HepG2 (cell line): ENCODE results near the gene ARHGAP12. TPM values are rescaled to one million over a fixed set of nuclear protein-coding genes. Genes with fewer than 3 reads are reported as not detected.

Experiments used
- FOXO1 ChIP-seq: sonication (generic); formaldehyde crosslinking; IDR thresholded peaks from 2 replicates; pipeline ENCODE4 v1.4.0; 2020; ENCODE audit warnings: missing genetic modification reagents
- HDAC1 ChIP-seq: sonication (generic); formaldehyde crosslinking; IDR thresholded peaks from 2 replicates; pipeline ENCODE4 v1.5.1; 2020; ENCODE audit warnings: mild to moderate bottlenecking, missing genetic modification reagents
- MAFK ChIP-seq, 2 experiments: IDR thresholded peaks in 1 of 2; conservative IDR thresholded peaks in 1 of 2; 2 replicates each; pipeline ENCODE4 v1.6.1; 2011; ENCODE audit warnings: improper control_type of control experiment in 2 of 2, low read length in 2 of 2
- MED1 ChIP-seq: sonication (generic); formaldehyde crosslinking; IDR thresholded peaks from 2 replicates; pipeline ENCODE4 v1.4.0; 2020; ENCODE audit warnings: missing genetic modification reagents
- MED8 ChIP-seq: sonication (generic); formaldehyde crosslinking; IDR thresholded peaks from 2 replicates; pipeline ENCODE4 v1.8.1; 2023; ENCODE audit warnings: mild to moderate bottlenecking, missing genetic modification reagents; ENCODE audit not compliant: insufficient replicate concordance
- MYNN ChIP-seq: sonication (generic); formaldehyde crosslinking; IDR thresholded peaks from 2 replicates; pipeline ENCODE4 v1.4.0; 2020; ENCODE audit warnings: mild to moderate bottlenecking, low read depth, missing genetic modification reagents
- RBM39 ChIP-seq: fragments of 200-400 bp; formaldehyde crosslinking; IDR thresholded peaks from one replicate; pipeline ENCODE4 v1.6.1; 2018; ENCODE audit warnings: antibody characterized with exemption, mild to moderate bottlenecking, low read depth, low read length; ENCODE audit not compliant: poor library complexity, severe bottlenecking
- TCF7L2 ChIP-seq: IDR thresholded peaks from 2 replicates; pipeline ENCODE4 v1.6.1; 2011; ENCODE audit warnings: mild to moderate bottlenecking, low read depth, low read length, moderate library complexity
- TOE1 ChIP-seq: sonication (generic); formaldehyde crosslinking; IDR thresholded peaks from 2 replicates; pipeline ENCODE4 v1.4.0; 2020; ENCODE audit warnings: mild to moderate bottlenecking, missing genetic modification reagents
- TSC22D2 ChIP-seq: sonication (generic); formaldehyde crosslinking; IDR thresholded peaks from 2 replicates; pipeline ENCODE4 v1.5.1; 2020; ENCODE audit warnings: missing genetic modification reagents, mild to moderate bottlenecking, borderline replicate concordance
- ZFP36L2 ChIP-seq: sonication (generic); formaldehyde crosslinking; IDR thresholded peaks from 2 replicates; pipeline ENCODE4 v1.4.0; 2020; ENCODE audit warnings: missing genetic modification reagents
- ZMYM2 ChIP-seq: sonication (generic); formaldehyde crosslinking; IDR thresholded peaks from 2 replicates; pipeline ENCODE4 v1.8.0; 2022; ENCODE audit warnings: mild to moderate bottlenecking, missing genetic modification reagents
- ZNF207 ChIP-seq: fragments of 450-650 bp; IDR thresholded peaks from 2 replicates; pipeline ENCODE4 v1.6.1; 2016; ENCODE audit warnings: antibody characterized with exemption, borderline replicate concordance
- ZNF331 ChIP-seq: sonication (generic); formaldehyde crosslinking; IDR thresholded peaks from 2 replicates; pipeline ENCODE4 v1.4.0; 2020; ENCODE audit warnings: missing genetic modification reagents
- ZNF432 ChIP-seq: sonication (generic); formaldehyde crosslinking; IDR thresholded peaks from 2 replicates; pipeline ENCODE4 v1.5.0; 2020; ENCODE audit warnings: missing genetic modification reagents, mild to moderate bottlenecking, borderline replicate concordance
- ZNF451 ChIP-seq: sonication (generic); formaldehyde crosslinking; IDR thresholded peaks from 2 replicates; pipeline ENCODE4 v1.5.0; 2020; ENCODE audit warnings: mild to moderate bottlenecking, missing genetic modification reagents
- ZNF552 ChIP-seq: sonication (generic); formaldehyde crosslinking; IDR thresholded peaks from 2 replicates; pipeline ENCODE4 v1.9.0; 2022; ENCODE audit warnings: missing genetic modification reagents, mild to moderate bottlenecking, borderline replicate concordance
- ZNF766 ChIP-seq: sonication (generic); formaldehyde crosslinking; IDR thresholded peaks from 2 replicates; pipeline ENCODE4 v1.5.0; 2020; ENCODE audit warnings: missing genetic modification reagents, borderline replicate concordance
- ZNF777 ChIP-seq: sonication (generic); formaldehyde crosslinking; IDR thresholded peaks from 2 replicates; pipeline ENCODE4 v1.4.0; 2020; ENCODE audit warnings: missing genetic modification reagents
- ZSCAN20 ChIP-seq: sonication (generic); formaldehyde crosslinking; IDR thresholded peaks from 2 replicates; pipeline ENCODE4 v1.4.0; 2020; ENCODE audit warnings: missing genetic modification reagents, mild to moderate bottlenecking, borderline replicate concordance
- polyA plus RNA-seq, 8 experiments: library from polyadenylated mRNA; depleted of rRNA in 3 of 8; stranded (reverse) in 7 of 8; unstranded in 1 of 8; fragments of >200 nt; fragmentation: Illumina TruSeq in 4 of 8; extraction: Trizol in 4 of 8; gene quantifications; 2 replicates each; pipeline versions ENCODE4 v1.2.1 to v1.2.3, GENCODE V29; 2011 to 2016; ENCODE audit warnings: low read depth in 4 of 8, missing spikeins in 1 of 8, mixed read lengths in 1 of 8; ENCODE audit not compliant: insufficient read depth in 1 of 8
- total RNA-seq, 5 experiments: library from RNA; depleted of rRNA; stranded (reverse); fragments of >200 nt; fragmentation: Illumina TruSeq; extraction: Trizol; gene quantifications; 2 replicates each; pipeline ENCODE4 v1.2.3, GENCODE V29; 2016; ENCODE audit warnings: low read depth in 1 of 5
- TF ChIP-seq, protein P1 (sequence below): sonication (generic); formaldehyde crosslinking; IDR thresholded peaks from 2 replicates; pipeline ENCODE4 v1.8.0; 2022; ENCODE audit warnings: missing genetic modification reagents, mild to moderate bottlenecking, borderline replicate concordance
- TF ChIP-seq, protein P2 (sequence below): sonication (generic); formaldehyde crosslinking; IDR thresholded peaks from 2 replicates; pipeline ENCODE4 v1.4.0; 2020; ENCODE audit warnings: missing genetic modification reagents
- TF ChIP-seq, protein P3 (sequence below): sonication (generic); formaldehyde crosslinking; IDR thresholded peaks from 2 replicates; pipeline ENCODE4 v1.8.0; 2022; ENCODE audit warnings: mild to moderate bottlenecking, missing genetic modification reagents, moderate library complexity
- TF ChIP-seq, protein P4 (sequence below): sonication (generic); formaldehyde crosslinking; IDR thresholded peaks from 2 replicates; pipeline ENCODE4 v1.4.0; 2020; ENCODE audit warnings: missing genetic modification reagents, mild to moderate bottlenecking, borderline replicate concordance

The ARHGAP12 gene
- total and polyA plus RNA-seq, 2 of the 13 experiments (the other 11 are each of a cell fraction or from before 2014, with no cell fraction given) = 25.0 to 54.6 TPM

DNA sequence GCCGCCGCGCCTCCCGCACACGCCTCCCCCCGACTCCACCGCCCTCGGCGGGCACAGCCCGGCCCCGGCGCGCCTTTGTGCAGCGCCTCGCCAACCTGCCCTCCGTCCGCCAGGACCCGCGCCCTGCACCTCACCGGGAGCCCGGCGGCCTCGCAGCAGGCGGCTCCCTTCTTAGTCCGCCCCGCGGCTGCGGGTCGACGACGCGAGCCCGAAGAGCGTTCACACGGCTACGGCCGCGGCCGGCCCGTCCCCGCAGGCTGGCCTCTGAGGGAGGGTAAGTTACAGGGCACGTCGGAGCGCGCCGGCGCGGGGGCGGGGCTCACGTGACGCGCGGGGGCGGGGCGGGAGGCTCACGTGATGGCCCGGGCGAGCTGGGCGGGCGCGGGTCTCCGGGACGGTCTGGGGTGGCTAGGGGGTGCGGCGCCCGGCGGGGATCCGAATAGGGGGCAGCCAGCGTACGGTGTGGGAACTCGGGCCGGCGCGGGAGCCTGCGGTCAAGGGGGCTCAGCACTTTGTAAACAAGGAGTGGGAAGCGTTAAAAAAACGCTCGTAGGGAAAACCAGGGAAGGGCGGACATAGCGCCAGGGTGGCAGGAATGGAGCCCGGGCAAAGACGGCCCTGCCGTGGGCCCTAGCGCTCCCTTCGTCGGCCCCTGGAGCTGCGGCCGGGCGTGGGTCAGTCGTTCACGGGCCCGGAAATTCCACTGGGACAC lies at the start of gene ARHGAP12 (continued):
- TF ChIP-seq, protein P1, sequence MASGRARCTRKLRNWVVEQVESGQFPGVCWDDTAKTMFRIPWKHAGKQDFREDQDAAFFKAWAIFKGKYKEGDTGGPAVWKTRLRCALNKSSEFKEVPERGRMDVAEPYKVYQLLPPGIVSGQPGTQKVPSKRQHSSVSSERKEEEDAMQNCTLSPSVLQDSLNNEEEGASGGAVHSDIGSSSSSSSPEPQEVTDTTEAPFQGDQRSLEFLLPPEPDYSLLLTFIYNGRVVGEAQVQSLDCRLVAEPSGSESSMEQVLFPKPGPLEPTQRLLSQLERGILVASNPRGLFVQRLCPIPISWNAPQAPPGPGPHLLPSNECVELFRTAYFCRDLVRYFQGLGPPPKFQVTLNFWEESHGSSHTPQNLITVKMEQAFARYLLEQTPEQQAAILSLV (CRISPR knock-in tag) = peak; percentile 37; the same call in 1 of the 2 replicates
- TF ChIP-seq MAFK (conservative IDR thresholded peaks at IDR 0.05 in 1 of 2, IDR thresholded peaks at IDR 0.05 in 1 of 2; ENCODE audit: low read length in 2 of 2) = no peak
- TF ChIP-seq ZSCAN20 (CRISPR knock-in tag) = no peak
- TF ChIP-seq ZNF432 (CRISPR knock-in tag) = no peak
- peak; percentile 26; the same call in 1 of the 2 replicates for TF ChIP-seq ZNF451
- peak; percentile 21; the same call in 1 of the 2 replicates for TF ChIP-seq FOXO1 (CRISPR knock-in tag)
- TF ChIP-seq, protein P2, sequence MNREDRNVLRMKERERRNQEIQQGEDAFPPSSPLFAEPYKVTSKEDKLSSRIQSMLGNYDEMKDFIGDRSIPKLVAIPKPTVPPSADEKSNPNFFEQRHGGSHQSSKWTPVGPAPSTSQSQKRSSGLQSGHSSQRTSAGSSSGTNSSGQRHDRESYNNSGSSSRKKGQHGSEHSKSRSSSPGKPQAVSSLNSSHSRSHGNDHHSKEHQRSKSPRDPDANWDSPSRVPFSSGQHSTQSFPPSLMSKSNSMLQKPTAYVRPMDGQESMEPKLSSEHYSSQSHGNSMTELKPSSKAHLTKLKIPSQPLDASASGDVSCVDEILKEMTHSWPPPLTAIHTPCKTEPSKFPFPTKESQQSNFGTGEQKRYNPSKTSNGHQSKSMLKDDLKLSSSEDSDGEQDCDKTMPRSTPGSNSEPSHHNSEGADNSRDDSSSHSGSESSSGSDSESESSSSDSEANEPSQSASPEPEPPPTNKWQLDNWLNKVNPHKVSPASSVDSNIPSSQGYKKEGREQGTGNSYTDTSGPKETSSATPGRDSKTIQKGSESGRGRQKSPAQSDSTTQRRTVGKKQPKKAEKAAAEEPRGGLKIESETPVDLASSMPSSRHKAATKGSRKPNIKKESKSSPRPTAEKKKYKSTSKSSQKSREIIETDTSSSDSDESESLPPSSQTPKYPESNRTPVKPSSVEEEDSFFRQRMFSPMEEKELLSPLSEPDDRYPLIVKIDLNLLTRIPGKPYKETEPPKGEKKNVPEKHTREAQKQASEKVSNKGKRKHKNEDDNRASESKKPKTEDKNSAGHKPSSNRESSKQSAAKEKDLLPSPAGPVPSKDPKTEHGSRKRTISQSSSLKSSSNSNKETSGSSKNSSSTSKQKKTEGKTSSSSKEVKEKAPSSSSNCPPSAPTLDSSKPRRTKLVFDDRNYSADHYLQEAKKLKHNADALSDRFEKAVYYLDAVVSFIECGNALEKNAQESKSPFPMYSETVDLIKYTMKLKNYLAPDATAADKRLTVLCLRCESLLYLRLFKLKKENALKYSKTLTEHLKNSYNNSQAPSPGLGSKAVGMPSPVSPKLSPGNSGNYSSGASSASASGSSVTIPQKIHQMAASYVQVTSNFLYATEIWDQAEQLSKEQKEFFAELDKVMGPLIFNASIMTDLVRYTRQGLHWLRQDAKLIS (CRISPR knock-in tag) = no peak
- TF ChIP-seq ZNF331 (CRISPR knock-in tag) = 0 out of 2 replicates have a peak, but pooled peaks have one; percentile 44
- TF ChIP-seq MED1 (CRISPR knock-in tag) = peak; percentile 63
- no peak for TF ChIP-seq TOE1
- no peak for TF ChIP-seq ZMYM2 (CRISPR knock-in tag)
- peak; percentile 74 for TF ChIP-seq HDAC1 (CRISPR knock-in tag)
- no peak for TF ChIP-seq ZNF207
- TF ChIP-seq, protein P3, sequence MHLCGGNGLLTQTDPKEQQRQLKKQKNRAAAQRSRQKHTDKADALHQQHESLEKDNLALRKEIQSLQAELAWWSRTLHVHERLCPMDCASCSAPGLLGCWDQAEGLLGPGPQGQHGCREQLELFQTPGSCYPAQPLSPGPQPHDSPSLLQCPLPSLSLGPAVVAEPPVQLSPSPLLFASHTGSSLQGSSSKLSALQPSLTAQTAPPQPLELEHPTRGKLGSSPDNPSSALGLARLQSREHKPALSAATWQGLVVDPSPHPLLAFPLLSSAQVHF = no peak
- TF ChIP-seq RBM39 = peak; percentile 56
- no peak for TF ChIP-seq ZFP36L2 (CRISPR knock-in tag)
- peak; percentile 77; the same call in 1 of the 2 replicates for TF ChIP-seq TSC22D2 (CRISPR knock-in tag)
- TF ChIP-seq ZNF766 = 0 out of 2 replicates have a peak, but pooled peaks have one; percentile 70
- TF ChIP-seq MED8 = no peak
- TF ChIP-seq TCF7L2 = no peak
- TF ChIP-seq, protein P4, sequence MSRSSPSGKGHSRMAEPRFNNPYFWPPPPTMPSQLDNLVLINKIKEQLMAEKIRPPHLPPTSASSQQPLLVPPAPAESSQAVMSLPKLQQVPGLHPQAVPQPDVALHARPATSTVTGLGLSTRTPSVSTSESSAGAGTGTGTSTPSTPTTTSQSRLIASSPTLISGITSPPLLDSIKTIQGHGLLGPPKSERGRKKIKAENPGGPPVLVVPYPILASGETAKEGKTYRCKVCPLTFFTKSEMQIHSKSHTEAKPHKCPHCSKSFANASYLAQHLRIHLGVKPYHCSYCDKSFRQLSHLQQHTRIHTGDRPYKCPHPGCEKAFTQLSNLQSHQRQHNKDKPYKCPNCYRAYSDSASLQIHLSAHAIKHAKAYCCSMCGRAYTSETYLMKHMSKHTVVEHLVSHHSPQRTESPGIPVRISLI (CRISPR knock-in tag) = no peak
- no peak for TF ChIP-seq ZNF552
- TF ChIP-seq MYNN = 0 out of 2 replicates have a peak, but pooled peaks have one; percentile 63
- peak; percentile 90 for TF ChIP-seq ZNF777 (CRISPR knock-in tag)
